GM12892 (cell line): Measurements from ENCODE around the gene COL6A3.

ENCODE experiments used
- POLR2A ChIP-seq: IDR thresholded peaks from 2 replicates; pipeline ENCODE4 v1.6.1; 2011; ENCODE audit warnings: low read depth, low read length, control low read depth
- POLR2AphosphoS5 ChIP-seq: IDR thresholded peaks from 2 replicates; pipeline ENCODE4 v1.6.1; 2011; ENCODE audit warnings: low read depth, low read length, control low read depth

DNA sequence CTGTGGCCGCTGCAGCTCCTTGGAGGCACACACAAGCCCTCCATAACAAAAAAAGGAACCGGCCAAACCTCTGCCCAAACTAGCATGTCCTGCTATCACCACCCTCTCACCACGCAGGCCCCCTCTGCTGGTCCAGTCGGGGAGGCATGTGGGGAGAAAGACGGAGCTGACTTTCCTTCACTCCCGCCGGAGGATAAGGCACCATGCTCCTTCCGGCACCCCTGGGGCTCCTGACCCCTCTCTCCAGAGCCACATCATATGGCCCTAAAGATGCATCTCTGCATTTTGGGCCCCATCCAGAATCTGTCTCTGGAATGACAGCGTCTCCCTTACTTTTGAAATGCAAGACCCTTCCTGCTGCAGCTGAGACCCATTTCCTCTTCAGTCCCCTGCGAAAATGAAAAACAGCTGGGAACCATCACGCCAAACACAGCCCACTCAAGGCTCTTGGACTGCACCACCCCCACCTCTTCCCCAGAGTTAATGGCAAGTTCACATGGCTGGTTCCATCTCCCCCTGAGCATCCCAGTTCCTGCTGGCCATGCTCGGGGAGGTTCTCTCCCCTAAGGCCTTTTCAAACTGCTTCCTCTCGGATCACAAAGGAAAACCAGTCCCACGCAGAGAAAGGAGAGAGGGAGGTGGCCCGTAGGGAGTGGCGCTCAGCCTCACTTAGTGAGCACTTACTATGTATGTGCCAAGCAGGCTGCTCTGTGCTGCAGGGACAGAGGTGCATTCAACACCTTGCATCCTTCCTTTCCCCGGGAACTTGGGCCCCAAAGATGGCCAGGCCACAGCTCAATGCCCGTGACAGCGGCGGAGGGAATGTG is 37.9 kb upstream of the COL6A3 start:
- TF ChIP-seq POLR2A (no peak), POLR2AphosphoS5 (no peak)
